GM12878 (cell line): ENCODE data around the gene SCN5A. TPM values are rescaled to one million over a fixed set of nuclear protein-coding genes. Genes with fewer than 3 reads are reported as not detected.
A peak's percentile ranks its signal among the peaks of the same experiment; 100 is the strongest.

ENCODE experiments used
- ATAC-seq: fragments of 200-7000 bp; cut with Tn5 transposase; 3 replicates; pipeline ENCODE4 v1.9.1; 2020; ENCODE audit warnings: mild to moderate bottlenecking, moderate library complexity
- BruUV-seq: library from RNA; stranded (reverse); fragments of 400-500 nt; replicated peaks from 2 replicates; lab custom pipeline; 2021; lab: Mats Ljungman, UMichigan
- CTCF ChIA-PET: fragments of 300-600 bp; sonication (Branson Sonifier 250); formaldehyde crosslinking; extraction: SDS; loops from one replicate; lab custom pipeline; 2021; ENCODE audit warnings: inconsistent platforms; lab: Yijun Ruan, JAX
- POLR2A ChIA-PET: fragments of 350-600 bp; formaldehyde crosslinking; extraction: SDS; loops from one replicate; lab custom pipeline; 2021; ENCODE audit warnings: inconsistent platforms; lab: Charles Lee
- RAD21 ChIA-PET: fragments of 300-600 bp; sonication (Branson Sonifier 250); formaldehyde crosslinking; loops from one replicate; lab custom pipeline; 2023; ENCODE audit warnings: antibody characterized with exemption; ENCODE audit not compliant: unreplicated experiment; lab: Charles Lee
- SMC1A ChIA-PET: fragments of 300-600 bp; sonication (Branson Sonifier 250); formaldehyde crosslinking; loops from one replicate; lab custom pipeline; 2023; ENCODE audit not compliant: unreplicated experiment, uncharacterized antibody; lab: Charles Lee
- DNase-seq: peaks from one replicate; pipeline ENCODE4 v3.0.0-alpha.2; 2011; ENCODE audit warnings: low read depth, low spot score
- FAIRE-seq: peaks from 3 replicates; lab custom pipeline; 2011; peaks lifted over from hg19 to GRCh38; lab: Jason Lieb, UNC
- H2AFZ ChIP-seq: 2 replicates; pipeline ENCODE4 v1.6.0; 2011; ENCODE audit warnings: low read depth, low read length, control low read depth; ENCODE audit not compliant: control insufficient read depth
- H3K27ac ChIP-seq: 2 replicates; pipeline ENCODE4 v1.5.1; 2011; ENCODE audit warnings: control low read depth; ENCODE audit not compliant: control insufficient read depth, insufficient read depth
- H3K27me3 ChIP-seq, 2 experiments: replicated peaks in 1 of 2; 2 replicates each; pipeline versions ENCODE4 v1.6.0 to v1.6.1; 2011; ENCODE audit warnings: low read length in 1 of 2; ENCODE audit not compliant: control insufficient read depth in 2 of 2, insufficient read depth in 2 of 2
- H3K36me3 ChIP-seq, 2 experiments: 2 replicates each; pipeline ENCODE4 v1.5.1; 2011; ENCODE audit warnings: low read length in 1 of 2; ENCODE audit not compliant: control insufficient read depth in 2 of 2, insufficient read depth in 2 of 2
- H3K4me1 ChIP-seq: 2 replicates; pipeline ENCODE4 v1.6.1; 2011; ENCODE audit warnings: mild to moderate bottlenecking, low read length, moderate library complexity, mixed read lengths; ENCODE audit not compliant: control insufficient read depth, insufficient read depth
- H3K4me2 ChIP-seq: 2 replicates; pipeline ENCODE4 v1.6.0; 2011; ENCODE audit warnings: control low read depth; ENCODE audit not compliant: control insufficient read depth, insufficient read depth
- H3K4me3 ChIP-seq: fragments of 200-600 bp; sonication (generic); 2 replicates; pipeline ENCODE4 v1.5.1; 2016
- H3K79me2 ChIP-seq: 2 replicates; pipeline ENCODE4 v1.6.0; 2011; ENCODE audit warnings: low read length; ENCODE audit not compliant: control insufficient read depth, insufficient read depth
- H3K9ac ChIP-seq: 2 replicates; pipeline ENCODE4 v1.8.0; 2011; ENCODE audit warnings: low read length, control low read depth, mixed read lengths; ENCODE audit not compliant: control insufficient read depth, insufficient read depth
- H3K9me3 ChIP-seq: replicated peaks from 3 replicates; pipeline ENCODE4 v1.5.1; 2011; ENCODE audit warnings: mild to moderate bottlenecking, low read length; ENCODE audit not compliant: control insufficient read depth, insufficient read depth
- H4K20me1 ChIP-seq: 2 replicates; pipeline ENCODE4 v1.6.0; 2011; ENCODE audit not compliant: control insufficient read depth, insufficient read depth
- CBFB ChIP-seq: IDR thresholded peaks from 2 replicates; pipeline ENCODE4 v1.6.1; 2016; ENCODE audit warnings: antibody characterized with exemption, low read depth
- NFIC ChIP-seq: IDR thresholded peaks from 2 replicates; pipeline ENCODE4 v1.6.1; 2012; ENCODE audit warnings: low read depth, mild to moderate bottlenecking, inconsistent platforms, low read length, moderate library complexity
- NR2F1 ChIP-seq: fragments of 450-650 bp; conservative IDR thresholded peaks from 2 replicates; pipeline ENCODE4 v1.6.1; 2017; ENCODE audit warnings: mild to moderate bottlenecking
- STAT3 ChIP-seq: IDR thresholded peaks from 2 replicates; pipeline ENCODE4 v1.6.1; 2011; ENCODE audit warnings: low read depth, low read length, improper control_type of control experiment
- WGBS: methylation state at CpG from one replicate; pipeline ENCODE4 v1.1.6; 2016; ENCODE audit warnings: low lambda C conversion rate; ENCODE audit not compliant: insufficient replicate concordance, insufficient coverage; ENCODE audit errors: missing lambda C conversion rate; 5-methylcytosine and 5-hydroxymethylcytosine counted together
- in situ Hi-C: fragments of 300-500 bp; cut with MboI; formaldehyde crosslinking; loops from 9 replicates; pipeline ENCODE4 v1.14.3; 2018; ENCODE audit warnings: mixed read lengths
- intact Hi-C: fragments of 100-400 bp; cut with micrococcal nuclease; formaldehyde crosslinking; loops from one replicate; pipeline ENCODE4 v1.14.2; 2022; ENCODE audit not compliant: unreplicated experiment
- polyA plus RNA-seq, 11 experiments: library from polyadenylated mRNA; depleted of rRNA in 4 of 11; unstranded in 6 of 11; stranded (reverse) in 5 of 11; fragments of >200 nt; fragmentation: Nextera tagmentation in 4 of 11; fragmentation: Illumina TruSeq in 1 of 11; extraction: Ambion mirVana in 4 of 11; extraction: Trizol in 1 of 11; gene quantifications; 1 replicate in 1 of 11; 2 replicates in 10 of 11; pipeline versions ENCODE4 v1.2.1 to v1.2.3, GENCODE V29; 2011 to 2016; ENCODE audit warnings: inconsistent platforms in 2 of 11, missing spikeins in 2 of 11, low read depth in 1 of 11
- total RNA-seq, 4 experiments: library from RNA; depleted of rRNA in 3 of 4; stranded (reverse); fragments of >200 nt in 3 of 4; fragmentation: Illumina TruSeq in 1 of 4; extraction: Trizol in 1 of 4; gene quantifications; 2 replicates each; pipeline versions ENCODE4 v1.2.1 to v1.2.3, GENCODE V29; 2013 to 2021
- TF ChIP-seq, protein P1 (sequence below): IDR thresholded peaks from 2 replicates; pipeline ENCODE4 v1.6.1; 2011; ENCODE audit warnings: borderline replicate concordance, low read depth, mild to moderate bottlenecking, moderate library complexity, low read length; ENCODE audit not compliant: insufficient read depth, poor library complexity, severe bottlenecking
- TF ChIP-seq, protein P2 (sequence below): fragments of 450-650 bp; IDR thresholded peaks from 2 replicates; pipeline ENCODE4 v1.6.1; 2018; ENCODE audit warnings: borderline replicate concordance, mild to moderate bottlenecking; ENCODE audit not compliant: partially characterized antibody

Gene SCN5A
- total and polyA plus RNA-seq, 10 of the 15 experiments (the other 5 are each of a cell fraction or from before 2014, with no cell fraction given) = not detected

- in situ Hi-C loops = no loop called here
- FAIRE-seq (no peak), DNase-seq (no peak), ATAC-seq (no peak; the same call in 2 of the 3 replicates)
- ChIA-PET CTCF (interaction anchor here (0.7 to 3.6 kb wide), 15 partner anchors 11 to 380 kb away, joined by 3 to 100 read pairs (median 4); partner anchors contain the start of gene EXOG), SMC1A (interaction anchor here (1.9 to 2.8 kb wide), 3 partner anchors 126 to 350 kb away, joined by 7 to 13 read pairs (median 9); no protein-coding TSS in a partner anchor), POLR2A (interaction anchor here (0.6 kb wide), 1 partner anchor 154 kb away, joined by 5 read pairs; no protein-coding TSS in a partner anchor), RAD21 (interaction anchor here (1.2 to 2.5 kb wide), 3 partner anchors 129 to 154 kb away, joined by 3 to 26 read pairs (median 10); partner anchors contain the start of gene EXOG)
- Histone ChIP-seq H3K27ac (no peak overlapping the region), H3K9ac (no peak overlapping the region), H3K79me2 (no peaks in the 10 kb centered on the region), H3K4me2 (0 out of 2 replicates have a peak overlapping the region, but pooled peaks have one; percentile 22), H3K4me3 (no peak overlapping the region), H3K27me3 (peaks cover 8 to 12% of the 10 kb centered on the region in 2 experiments; a peak in 3 of 4 replicates), H3K9me3 (no peaks in the 10 kb centered on the region; the same call in 2 of the 3 replicates), H4K20me1 (0 out of 2 replicates have a peak, but pooled peaks cover 2% of the 10 kb centered on the region), H3K4me1 (no peaks in the 10 kb centered on the region; the same call in 1 of the 2 replicates), H3K36me3 (no peaks in the 10 kb centered on the region), H2AFZ (no peak overlapping the region)
- TF ChIP-seq, protein P1, sequence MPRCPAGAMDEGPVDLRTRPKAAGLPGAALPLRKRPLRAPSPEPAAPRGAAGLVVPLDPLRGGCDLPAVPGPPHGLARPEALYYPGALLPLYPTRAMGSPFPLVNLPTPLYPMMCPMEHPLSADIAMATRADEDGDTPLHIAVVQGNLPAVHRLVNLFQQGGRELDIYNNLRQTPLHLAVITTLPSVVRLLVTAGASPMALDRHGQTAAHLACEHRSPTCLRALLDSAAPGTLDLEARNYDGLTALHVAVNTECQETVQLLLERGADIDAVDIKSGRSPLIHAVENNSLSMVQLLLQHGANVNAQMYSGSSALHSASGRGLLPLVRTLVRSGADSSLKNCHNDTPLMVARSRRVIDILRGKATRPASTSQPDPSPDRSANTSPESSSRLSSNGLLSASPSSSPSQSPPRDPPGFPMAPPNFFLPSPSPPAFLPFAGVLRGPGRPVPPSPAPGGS = peak; percentile 70
- TF ChIP-seq NR2F1 (no peak), STAT3 (no peak), CBFB (no peak), NFIC (0 out of 2 replicates have a peak, but pooled peaks have one; percentile 18)
- TF ChIP-seq, protein P2, sequence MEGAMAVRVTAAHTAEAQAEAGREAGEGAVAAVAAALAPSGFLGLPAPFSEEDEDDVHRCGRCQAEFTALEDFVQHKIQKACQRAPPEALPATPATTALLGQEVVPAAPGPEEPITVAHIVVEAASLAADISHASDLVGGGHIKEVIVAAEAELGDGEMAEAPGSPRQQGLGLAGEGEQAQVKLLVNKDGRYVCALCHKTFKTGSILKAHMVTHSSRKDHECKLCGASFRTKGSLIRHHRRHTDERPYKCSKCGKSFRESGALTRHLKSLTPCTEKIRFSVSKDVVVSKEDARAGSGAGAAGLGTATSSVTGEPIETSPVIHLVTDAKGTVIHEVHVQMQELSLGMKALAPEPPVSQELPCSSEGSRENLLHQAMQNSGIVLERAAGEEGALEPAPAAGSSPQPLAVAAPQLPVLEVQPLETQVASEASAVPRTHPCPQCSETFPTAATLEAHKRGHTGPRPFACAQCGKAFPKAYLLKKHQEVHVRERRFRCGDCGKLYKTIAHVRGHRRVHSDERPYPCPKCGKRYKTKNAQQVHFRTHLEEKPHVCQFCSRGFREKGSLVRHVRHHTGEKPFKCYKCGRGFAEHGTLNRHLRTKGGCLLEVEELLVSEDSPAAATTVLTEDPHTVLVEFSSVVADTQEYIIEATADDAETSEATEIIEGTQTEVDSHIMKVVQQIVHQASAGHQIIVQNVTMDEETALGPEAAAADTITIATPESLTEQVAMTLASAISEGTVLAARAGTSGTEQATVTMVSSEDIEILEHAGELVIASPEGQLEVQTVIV = no peak
- intact Hi-C loops = loop anchor here (10.0 kb wide), 3 partner anchors 156 to 354 kb away; partner anchors contain the start of gene EXOG
- no TSS peak for BruUV-seq
- WGBS = 80% methylated on average over 14 of the region's 14 CpGs
Observed at GRCh38 chr3:38650248-38650951, 913 bp upstream of the SCN5A start.
